GM21619 (cell line): ENCODE measurements around the gene DPP6.

Experiments used
- ATAC-seq: cut with Tn5 transposase; IDR thresholded peaks from one replicate; pipeline ENCODE4 v1.9.1; 2021; ENCODE audit not compliant: unreplicated experiment

Gene DPP6

GRCh38 chr7:154440058-154440457 is 387.9 kb downstream of the DPP6 start:
- no peak for ATAC-seq

DNA sequence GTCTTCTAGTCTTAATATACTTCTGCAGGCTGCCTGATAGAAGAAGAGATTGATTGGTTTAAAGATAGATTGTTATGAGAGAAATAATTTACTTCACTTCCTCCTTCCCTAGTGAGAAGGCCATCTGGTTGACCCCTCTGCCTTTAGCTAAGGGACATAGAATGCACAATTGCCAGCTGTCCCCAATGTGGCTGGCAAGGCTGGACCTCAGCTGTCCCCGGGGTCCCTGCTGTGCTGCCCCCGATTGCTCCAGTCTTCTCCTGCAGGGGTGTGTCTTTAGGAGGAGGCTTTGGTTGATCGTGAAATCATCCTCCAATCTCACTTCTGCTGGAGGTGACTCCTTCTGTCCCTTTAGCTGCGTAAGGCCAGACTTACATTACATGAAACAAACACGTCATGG is 388.5 kb downstream of the DPP6 start:
- ATAC-seq, result no peak

DNA sequence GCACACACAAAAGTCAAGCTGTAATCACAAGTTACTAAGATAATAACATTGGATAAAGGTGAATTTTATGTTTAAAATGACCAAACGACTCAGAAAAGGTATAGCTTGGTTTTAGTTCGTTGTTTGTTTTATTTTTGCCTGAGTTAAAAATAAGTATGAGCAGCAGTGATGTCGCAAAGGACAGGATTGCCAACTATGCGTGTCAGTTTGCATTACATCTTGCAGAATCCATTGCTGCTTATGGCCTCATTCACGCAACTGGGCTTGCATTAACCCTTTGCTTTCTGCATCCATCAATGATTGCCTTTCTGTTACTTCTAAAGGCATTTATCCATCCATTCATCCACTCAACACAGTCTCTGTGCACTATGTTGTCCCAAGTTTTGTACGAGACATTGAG is 389.6 kb downstream of the DPP6 start:
- ATAC-seq, result no peak

DNA sequence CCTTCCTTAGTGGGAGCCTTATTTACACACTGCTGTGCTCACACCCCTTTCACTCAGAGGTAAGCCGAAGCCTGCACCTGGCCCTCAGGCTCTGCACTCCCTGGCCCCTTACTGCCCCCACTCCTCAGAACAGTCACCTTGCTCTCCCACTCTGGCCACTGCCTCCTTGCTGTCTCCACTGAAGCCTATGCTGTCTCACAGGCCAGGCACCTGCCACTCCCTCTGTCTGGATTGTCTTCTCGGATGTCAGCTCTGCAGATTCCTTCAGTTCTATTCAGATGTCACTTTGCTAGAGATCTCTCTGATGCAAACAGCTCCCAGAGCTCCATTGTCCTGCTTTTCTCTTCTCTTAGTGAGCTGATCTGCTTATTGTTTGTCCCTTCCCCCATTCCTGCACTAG is 390.7 kb downstream of the DPP6 start:
- ATAC-seq, result no peak

DNA sequence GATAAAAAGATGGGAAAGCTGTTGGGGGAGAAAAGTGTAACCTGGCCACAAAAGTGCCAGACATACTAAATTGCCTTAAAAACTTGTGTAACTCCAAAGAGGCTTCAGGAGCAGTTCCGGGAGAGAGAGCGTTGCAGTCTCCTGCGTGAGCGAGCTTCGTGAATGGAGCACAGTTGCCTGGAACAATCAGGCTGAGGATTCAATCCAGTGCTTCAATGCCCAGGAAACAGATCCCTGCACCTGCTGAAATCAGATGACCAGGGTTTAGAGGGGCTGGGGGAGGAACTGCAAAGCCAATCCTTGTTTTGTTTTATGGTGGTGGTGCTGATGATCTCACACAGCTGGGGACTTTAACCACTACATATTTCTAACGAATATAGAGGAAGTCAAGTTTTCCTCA is 398.3 kb downstream of the DPP6 start:
- no peak for ATAC-seq

GRCh38 chr7:154451480-154452457 is 399.6 kb downstream of the DPP6 start:
- no peak for ATAC-seq

- ATAC-seq, result no peak
These were observed 411.6 kb downstream of the DPP6 start for GRCh38 chr7:154463794-154464193.

DNA sequence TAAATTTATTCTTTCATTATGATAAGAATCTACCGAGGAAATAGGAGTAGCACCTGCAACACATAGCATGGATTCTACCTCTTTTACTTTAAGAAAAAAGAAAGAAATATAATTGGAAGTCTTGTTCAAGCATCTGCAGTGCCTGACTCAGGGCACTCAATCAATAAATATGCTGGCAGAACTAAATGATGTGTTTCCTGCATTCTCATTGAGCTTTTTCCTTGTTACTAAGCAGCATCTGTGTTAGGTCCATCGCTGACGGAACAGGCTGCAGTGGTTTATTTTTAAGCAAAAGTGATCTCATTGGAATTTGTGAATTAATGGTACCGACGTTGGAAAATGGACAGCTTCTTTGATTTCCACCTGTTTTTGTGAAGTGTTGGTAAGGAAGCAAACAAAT is 417.5 kb downstream of the DPP6 start:
- no peak for ATAC-seq

DNA sequence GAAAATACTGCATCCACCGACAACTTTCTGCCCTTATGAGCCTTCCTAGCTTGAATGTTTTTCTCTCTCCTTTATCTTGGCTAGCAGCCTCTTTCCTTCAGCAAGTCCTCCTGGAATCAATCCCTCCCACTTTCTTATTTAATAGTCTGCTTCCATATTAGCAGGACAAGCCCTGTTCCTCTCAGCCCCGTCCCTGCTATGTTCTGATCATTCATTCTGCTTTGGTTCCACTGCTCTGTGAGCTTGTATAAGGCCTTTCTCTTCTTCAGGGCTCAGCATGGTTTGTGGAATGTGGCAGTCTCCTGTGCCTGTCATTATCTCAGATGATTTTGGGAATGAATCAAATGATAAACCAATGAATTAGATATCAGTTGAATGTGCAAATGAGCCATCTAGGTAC is 420.1 kb downstream of the DPP6 start:
- ATAC-seq, result no peak

DNA sequence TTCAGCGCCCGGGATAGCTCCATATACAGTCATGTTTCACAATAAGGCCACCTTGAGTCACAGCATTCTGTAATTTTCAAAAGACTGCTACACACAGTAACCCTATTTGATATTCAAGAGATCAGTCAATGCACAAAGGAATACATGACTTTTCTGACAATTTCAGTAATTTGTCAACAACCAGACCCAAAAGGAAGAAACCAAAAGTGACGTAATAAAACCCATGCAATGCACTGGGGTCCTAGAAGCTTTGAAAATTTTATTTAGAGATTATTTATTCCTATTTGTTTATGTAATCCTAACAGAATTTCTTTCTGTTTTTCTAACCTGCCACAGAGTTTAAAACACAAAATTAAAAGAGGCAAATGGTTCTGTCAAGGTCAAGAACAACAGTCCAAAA is 421.2 kb downstream of the DPP6 start:
- ATAC-seq, result no peak

DNA sequence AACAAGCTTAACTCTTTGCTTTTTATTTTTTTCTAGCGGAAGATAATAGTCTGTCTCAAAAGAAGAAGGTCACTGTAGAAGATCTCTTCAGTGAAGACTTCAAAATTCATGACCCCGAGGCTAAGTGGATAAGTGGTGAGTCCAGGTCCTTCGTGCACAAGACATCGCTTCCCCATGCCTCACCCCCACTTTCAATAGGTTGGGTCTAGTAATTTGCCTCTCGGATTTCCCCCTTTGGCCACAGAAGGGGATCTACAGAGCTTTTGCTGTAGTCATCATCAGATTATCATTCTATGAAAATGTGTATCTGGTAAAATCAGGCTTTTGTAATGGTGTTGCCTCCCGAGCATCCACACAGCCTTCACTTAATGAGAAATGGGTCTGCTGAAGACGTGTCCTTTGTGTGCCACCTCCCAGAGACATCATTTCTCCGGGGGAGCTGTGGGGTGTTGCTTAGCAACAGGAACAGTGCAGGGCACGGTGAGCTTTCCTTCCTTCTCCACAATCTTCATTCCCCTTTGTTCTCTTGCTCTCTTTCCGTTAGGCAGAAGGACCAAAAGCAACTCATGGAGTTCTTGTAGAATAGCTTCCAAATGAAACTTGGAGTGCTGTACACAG is 422.8 kb downstream of the DPP6 start:
- no peak for ATAC-seq

DNA sequence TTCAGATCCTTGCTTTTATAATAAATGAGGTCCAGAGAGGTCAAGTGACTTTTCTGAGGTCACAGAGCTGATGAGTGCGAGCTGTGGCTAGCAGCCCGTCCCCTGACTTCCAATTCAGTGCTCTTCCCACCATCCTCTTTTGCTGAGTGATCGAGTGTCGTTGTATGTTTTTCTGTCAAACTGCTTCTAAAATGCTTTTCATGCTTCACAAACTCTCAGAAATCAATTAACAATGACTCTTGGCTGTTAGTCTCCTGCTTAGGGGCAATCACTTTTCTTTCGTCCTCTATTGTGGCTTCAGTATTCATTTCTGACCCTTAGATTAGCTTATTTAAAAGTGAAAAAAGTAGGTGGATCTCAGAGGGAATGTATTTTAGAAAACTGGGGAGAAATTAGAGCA is 423.7 kb downstream of the DPP6 start:
- ATAC-seq, result no peak

DNA sequence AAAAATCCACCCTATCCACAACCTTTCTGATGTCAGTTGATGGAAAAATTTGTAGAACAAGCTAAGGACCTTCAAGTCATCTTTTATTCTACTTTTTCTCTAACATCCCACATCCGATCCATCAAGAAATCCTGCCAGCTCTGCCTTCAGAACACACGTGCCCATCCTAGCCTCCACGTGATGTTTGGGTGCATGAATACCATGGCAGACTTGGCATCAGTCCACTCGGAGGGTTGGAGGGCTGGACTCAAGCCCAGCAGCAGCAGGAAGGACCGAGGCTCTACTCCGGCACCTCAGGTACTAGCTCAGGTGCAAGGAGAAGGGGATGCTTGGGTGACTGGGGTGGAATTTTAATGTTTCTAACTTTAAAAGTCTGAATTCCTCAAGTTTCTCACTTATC is 428.6 kb downstream of the DPP6 start:
- no peak for ATAC-seq

DNA sequence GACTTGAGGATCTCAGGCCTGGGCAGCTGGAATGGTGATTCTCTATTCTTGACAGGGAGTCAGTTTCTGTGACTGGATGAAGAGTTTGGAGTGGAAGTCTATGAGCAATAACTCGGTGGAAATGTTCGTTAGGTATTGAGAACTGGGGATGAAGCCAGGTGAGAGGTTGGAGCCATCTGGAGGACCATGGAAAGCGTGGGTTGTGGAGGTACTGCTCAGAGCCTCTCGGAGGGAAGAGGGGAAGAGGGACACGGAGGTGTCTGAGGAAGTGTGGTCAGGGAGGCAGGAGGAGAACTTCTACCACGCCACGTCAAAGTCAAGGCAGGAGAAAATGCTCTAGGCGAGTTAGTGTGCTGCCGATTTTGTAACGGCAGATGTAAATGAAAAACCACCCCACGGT is 430.7 kb downstream of the DPP6 start:
- no peak for ATAC-seq

DNA sequence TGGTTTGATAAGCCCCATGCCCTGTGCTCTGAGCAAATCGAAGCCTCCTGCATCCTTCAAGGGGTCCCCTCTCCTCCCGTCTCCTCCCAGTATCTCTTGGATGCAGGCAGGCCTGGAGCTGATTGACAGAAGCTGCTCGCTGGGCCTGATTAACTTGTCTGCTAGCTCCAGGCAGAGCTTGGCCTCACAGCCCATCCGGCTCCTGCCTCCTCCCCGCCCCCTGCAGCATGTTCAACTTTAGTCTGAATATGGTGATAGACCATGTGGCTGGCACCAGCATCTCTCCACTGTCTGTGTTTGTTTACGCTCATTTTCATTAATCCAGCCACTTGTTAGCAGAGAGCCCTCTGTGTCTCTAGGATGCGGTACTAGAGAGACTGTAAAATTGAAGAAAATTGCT is 432.2 kb downstream of the DPP6 start:
- no peak for ATAC-seq

DNA sequence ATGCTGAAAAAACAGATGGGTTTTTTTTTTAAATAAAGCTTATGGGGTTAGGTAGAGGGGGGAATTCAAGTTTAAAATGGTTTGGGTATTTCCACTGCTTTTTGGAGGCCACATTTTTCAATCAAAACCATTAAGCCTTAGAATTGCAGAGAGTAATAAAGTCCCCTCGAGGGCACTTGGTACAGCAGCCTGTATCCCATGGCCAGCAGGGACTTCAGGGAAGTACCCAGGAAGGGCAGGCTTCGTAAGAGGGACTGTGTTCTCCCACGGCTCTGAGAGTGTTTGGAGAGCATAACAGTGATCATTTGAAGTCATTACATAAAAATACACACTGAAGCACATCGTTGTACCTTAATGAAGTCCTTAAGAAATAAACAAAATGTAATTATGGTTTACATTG is 432.7 kb downstream of the DPP6 start:
- ATAC-seq, result no peak

GRCh38 chr7:154489897-154490296 is 437.7 kb downstream of the DPP6 start:
- no peak for ATAC-seq

GRCh38 chr7:154493594-154493993 is 441.4 kb downstream of the DPP6 start:
- ATAC-seq, result no peak

GRCh38 chr7:154497751-154498150 is 445.6 kb downstream of the DPP6 start:
- no peak for ATAC-seq

GRCh38 chr7:154503962-154504550 is 451.9 kb downstream of the DPP6 start:
- no peak for ATAC-seq

- no peak for ATAC-seq
These were observed 452.7 kb downstream of the DPP6 start for GRCh38 chr7:154504918-154505317.

DNA sequence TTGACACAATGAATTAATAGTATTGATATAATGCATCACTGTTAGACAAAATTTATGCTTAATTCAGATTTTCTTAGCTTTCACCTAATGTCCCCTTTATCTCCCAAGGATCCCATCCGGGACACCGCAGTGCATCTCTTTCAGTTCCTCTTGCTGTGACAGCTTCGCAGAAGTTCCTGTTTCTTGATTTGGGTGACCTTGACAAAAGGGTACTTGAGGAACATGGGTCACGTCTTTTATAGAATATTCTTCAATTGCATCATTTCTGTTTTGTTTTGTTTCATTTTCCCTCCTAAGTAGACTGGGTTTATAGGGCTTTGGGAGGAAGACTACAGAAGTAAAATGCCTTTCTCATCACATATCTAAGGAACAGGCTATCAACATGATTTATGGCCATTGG is 453.2 kb downstream of the DPP6 start:
- ATAC-seq, result no peak
